ENCODE measurements around the gene CR1L. TPM values are rescaled to one million over a fixed set of nuclear protein-coding genes. Genes with fewer than 3 reads are reported as not detected.
A peak's percentile ranks its signal among the peaks of the same experiment; 100 is the strongest.
"Not testable (repeated sequence)": the region's sequence is repeated elsewhere in the genome, so short reads cannot be mapped to it uniquely, and the experiment has no call there.

Gene CR1L
- total RNA-seq, 1 experiment from 2014 or later = not detected

DNA sequence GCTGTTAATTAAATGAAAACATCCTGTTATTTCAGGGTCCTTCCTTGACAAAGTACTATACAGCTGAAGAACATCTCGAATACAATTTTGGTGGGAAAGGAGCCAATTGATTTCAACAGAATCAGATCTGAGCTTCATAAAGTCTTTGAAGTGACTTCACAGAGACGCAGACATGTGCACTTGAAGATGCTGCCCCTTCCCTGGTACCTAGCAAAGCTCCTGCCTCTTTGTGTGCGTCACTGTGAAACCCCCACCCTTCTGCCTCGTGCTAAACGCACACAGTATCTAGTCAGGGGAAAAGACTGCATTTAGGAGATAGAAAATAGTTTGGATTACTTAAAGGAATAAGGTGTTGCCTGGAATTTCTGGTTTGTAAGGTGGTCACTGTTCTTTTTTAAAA is 5.6 kb upstream of the CR1L start:
- DNase-seq (ENCODE audit: low read depth); in situ Hi-C loops (cut with HindIII; ENCODE audit: low pct_unique_long_range_greater_than_20kb, low sequenced_read_pairs): not testable (repeated sequence)

DNA sequence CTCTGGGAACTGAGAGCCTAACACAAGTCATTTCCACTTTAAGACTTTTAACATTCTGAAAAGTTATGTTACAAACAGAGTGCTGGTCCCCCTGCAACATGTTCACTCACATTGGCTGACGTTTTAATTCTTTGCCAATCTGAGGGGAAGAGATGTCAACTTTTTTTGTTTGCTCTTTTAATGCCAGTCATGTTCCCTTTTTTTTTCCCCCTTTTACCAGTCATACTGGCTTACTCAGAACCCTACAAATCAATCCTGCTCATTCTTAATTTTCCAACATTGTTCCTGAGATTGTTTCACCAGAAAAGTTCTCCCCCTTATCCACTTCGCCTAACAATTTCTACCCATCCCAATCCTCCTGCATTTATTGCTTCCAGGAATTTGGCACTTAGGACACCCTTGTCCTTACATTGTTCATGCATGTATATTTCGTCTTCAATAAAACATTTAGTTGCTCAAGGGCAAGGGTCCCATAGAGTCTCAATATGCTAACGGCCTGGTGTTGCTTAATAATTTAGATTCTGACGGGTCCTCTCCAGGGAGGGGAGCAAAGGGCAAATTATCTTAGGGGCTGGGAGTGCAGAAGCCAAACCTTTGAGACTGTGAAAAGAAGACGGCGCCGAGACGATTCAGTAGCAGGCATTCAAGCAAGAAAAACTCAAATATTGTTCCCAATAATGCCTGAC is 624 bp upstream of the CR1L start:
- DNase-seq (ENCODE audit: low read depth) = no peak
- in situ Hi-C loops (cut with HindIII; ENCODE audit: low pct_unique_long_range_greater_than_20kb, low sequenced_read_pairs) = no loop called here

- in situ Hi-C loops (cut with HindIII; ENCODE audit: low pct_unique_long_range_greater_than_20kb, low sequenced_read_pairs) = no loop called here
- DNase-seq (ENCODE audit: low read depth) = no peak
Measured at GRCh38 chr1:207645635-207646081, 725 bp downstream of the CR1L start.

- in situ Hi-C loops (cut with HindIII; ENCODE audit: low pct_unique_long_range_greater_than_20kb, low sequenced_read_pairs) = no loop called here
- no peak for DNase-seq (ENCODE audit: low read depth)
Measured at GRCh38 chr1:207646171-207646570, 1.2 kb downstream of the CR1L start.

GRCh38 chr1:207646944-207647579 is 2.1 kb downstream of the CR1L start:
- DNase-seq (ENCODE audit: low read depth) = no peak
- in situ Hi-C loops (cut with HindIII; ENCODE audit: low pct_unique_long_range_greater_than_20kb, low sequenced_read_pairs) = no loop called here

GRCh38 chr1:207647671-207648333 is 2.9 kb downstream of the CR1L start:
- in situ Hi-C loops (cut with HindIII; ENCODE audit: low pct_unique_long_range_greater_than_20kb, low sequenced_read_pairs) = no loop called here
- DNase-seq (ENCODE audit: low read depth) = no peak

DNA sequence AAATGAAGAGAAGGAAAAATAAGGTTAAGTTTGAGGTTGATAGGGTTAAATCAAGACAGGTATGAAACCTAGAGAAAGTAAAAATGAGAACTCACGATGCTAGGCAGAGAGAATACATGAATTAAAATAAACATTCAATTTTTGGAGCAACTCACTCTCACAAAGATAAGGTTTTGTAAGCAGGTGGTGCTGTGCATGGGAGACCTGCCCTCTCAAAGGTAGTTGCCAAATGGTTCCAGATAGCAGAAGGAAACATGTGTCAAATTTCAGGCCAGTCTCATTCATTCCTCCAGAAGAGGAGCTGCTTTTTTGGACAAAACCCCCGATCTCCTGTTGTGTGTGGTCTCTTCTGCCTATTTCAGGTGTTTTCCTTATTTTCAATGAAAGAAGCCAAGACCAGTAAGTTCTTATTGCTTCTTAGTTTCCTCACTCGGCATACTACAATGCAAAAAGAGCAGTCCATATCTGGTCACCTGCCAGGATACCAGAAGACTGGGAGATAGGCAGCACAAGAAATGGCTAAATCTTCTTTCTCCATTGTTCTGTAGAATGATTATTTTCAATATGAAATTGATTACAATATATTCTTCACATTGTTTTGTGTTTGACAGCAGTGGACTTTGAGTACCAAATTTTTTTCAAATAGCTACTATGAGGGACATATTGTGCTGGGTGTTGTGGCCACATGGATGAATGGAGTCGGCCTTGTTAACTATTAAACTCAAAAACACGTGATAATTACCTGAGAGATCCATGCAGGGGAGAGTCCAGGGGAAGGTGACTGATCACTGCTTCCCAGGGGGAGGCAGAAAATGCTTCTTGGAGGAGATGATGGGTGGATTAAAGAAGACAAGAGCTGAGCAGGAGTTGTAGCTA is 3.6 kb downstream of the CR1L start:
- in situ Hi-C loops (cut with HindIII; ENCODE audit: low pct_unique_long_range_greater_than_20kb, low sequenced_read_pairs) = no loop called here

GRCh38 chr1:207649210-207649753 is 4.3 kb downstream of the CR1L start:
- in situ Hi-C loops (cut with HindIII; ENCODE audit: low pct_unique_long_range_greater_than_20kb, low sequenced_read_pairs) = no loop called here
- no peak for DNase-seq (ENCODE audit: low read depth)

More for the DNA sequence above, 3.6 kb downstream of the CR1L start:
- no peak for DNase-seq (ENCODE audit: low read depth)

DNA sequence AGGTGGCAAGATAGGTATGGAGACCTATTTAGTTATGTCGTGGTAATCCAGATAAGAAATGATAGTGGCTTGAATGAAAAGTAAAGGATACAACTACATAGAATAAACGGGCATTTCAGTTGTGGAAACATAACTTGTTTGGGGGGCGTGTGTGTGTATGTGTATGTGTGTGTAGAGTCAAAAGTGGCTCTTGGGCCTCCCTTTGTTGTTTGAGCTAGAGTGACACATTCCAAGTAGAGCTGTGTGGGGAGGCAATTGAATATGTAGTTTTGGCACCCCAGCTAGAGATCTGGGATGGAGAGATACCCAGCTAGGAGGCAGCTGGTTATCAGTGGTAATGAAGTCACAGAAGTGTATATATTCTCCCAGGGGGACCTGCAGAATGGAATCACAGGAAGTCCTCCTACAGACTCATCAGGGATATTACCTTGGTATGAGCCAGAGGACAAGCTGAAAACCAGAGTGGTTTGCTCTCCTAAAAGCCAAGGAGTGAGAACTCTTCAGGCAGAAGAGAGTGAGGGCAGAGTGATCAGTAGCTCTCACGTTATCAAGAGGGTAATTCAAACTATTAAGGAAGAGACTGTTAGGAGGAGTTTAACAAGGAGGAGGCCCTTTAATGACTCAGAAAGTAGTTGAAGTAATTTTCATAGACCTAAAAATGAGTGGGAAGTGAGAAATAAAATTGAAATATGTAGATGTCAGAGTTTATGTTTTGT is 5.1 kb downstream of the CR1L start:
- no peak for DNase-seq (ENCODE audit: low read depth)
- in situ Hi-C loops (cut with HindIII; ENCODE audit: low pct_unique_long_range_greater_than_20kb, low sequenced_read_pairs) = no loop called here

DNA sequence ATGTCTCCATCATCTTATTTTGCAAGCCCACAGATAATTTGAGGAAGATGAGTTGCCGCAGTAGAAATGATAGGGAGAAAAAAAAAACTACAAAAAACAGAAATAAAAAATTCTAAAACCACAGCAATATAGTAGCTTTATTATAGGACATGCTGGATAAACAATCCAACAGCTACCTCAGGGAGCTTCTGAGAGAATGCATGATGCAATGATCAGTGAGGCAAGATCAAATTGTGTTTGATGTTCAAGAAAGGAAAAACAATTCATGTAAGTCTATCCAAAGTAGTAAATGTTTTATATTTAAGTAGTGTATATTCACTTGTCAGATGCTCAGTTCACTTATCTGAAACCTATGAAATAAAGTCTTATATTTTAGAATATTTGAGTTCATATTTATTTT is 6.7 kb downstream of the CR1L start:
- in situ Hi-C loops (cut with HindIII; ENCODE audit: low pct_unique_long_range_greater_than_20kb, low sequenced_read_pairs) = no loop called here
- DNase-seq (ENCODE audit: low read depth) = no peak

DNA sequence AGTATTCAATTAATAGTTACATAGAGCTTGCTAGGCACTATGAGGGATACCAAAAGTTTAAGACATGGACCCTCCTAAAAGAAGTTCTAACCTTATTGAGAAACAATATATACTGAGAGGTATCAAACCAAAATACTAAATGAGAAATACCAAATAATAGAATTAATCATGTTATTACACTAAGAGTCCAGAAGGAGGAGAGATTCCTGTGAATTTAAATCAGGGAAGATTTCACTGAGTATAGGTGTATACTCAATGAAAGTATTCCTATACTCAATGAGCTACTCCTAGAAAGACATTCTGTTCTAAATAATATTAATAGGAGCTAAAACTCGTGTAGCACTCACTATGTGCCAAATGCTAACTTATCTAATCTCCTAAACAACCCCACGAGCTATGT is 9.4 kb downstream of the CR1L start:
- in situ Hi-C loops (cut with HindIII; ENCODE audit: low pct_unique_long_range_greater_than_20kb, low sequenced_read_pairs) = no loop called here
- DNase-seq (ENCODE audit: low read depth) = no peak

DNA sequence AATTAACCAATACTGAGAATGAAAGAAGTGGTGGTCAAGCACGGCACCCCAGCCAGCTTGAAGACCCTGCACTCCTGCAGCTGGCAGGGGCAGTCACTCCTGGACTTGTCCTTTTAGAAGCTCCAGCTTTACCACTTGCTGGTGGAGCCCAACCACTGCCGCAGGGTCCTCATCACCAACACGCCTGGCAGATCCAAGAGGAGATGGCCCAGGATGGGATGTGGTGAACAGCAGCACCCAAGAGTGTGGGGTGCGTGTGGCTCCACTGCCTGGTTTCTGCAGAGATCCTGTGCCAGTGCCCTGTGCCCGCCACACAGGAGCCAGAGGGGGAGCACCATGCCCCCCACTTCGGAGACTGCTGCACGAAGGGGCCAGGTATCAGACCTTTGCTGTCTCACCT is 13.5 kb downstream of the CR1L start:
- in situ Hi-C loops (cut with HindIII; ENCODE audit: low pct_unique_long_range_greater_than_20kb, low sequenced_read_pairs) = no loop called here
- DNase-seq (ENCODE audit: low read depth) = no peak

DNA sequence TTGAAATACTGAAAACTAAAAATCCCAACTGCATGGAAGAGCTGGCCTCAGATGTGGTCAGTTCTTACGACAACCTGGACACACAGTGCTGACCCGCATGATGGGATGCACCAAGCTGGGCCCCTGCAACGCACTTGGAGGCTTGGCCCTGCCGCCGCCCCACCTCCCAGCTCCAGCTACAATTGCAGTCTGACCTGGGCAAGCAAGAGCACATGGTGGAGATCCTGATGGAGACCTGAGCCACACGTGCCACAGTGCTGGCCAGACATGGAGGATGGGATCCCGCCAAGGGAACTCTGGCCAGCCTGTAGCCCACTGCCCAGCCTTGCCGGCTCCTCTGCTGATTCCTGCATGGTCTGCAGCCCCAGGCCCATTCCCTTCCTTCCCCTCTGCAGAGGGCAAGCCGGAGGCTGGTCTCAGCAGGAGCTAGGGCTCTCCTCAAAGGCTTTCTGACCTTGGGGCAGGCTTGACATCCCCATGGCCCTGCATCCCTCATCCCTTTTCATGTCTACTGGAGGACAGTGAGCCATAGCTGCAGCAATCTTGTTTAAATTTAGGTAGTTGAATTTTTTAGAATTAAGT is 14.1 kb downstream of the CR1L start:
- in situ Hi-C loops (cut with HindIII; ENCODE audit: low pct_unique_long_range_greater_than_20kb, low sequenced_read_pairs) = no loop called here

DNA sequence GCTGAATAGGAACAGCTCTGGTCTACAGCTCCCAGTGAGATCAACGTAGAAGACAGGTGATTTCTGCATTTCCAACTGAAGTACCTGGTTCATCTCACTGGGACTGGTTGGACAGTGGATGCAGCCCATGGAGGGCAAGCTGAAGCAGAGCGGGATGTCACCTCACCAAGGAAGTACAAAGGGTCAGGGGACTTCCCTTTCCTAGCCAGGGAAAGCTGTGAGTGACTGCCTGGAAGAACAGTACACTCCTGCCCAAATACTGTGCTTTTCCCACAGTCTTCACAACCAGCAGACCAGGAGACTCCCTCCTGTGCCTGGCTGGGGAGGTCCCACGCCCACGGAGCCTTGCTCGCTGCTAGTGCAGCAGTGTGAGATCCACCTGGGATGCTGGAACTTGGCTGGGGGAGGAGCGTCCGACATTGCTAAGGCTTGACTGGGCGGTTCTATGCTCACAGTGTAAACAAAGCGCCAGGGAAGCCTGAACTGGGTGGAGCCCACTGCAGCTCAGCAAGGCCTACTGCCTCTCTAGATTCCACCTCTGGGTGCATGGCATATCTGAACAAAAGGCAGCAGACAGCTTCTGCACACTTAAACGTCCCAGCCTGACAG is 14.7 kb downstream of the CR1L start:
- in situ Hi-C loops (cut with HindIII; ENCODE audit: low pct_unique_long_range_greater_than_20kb, low sequenced_read_pairs) = no loop called here
- DNase-seq (ENCODE audit: low read depth) = peak; percentile 35

More for the DNA sequence above, 14.1 kb downstream of the CR1L start:
- DNase-seq (ENCODE audit: low read depth) = no peak

GRCh38 chr1:207661420-207661819 is 16.5 kb downstream of the CR1L start:
- in situ Hi-C loops (cut with HindIII; ENCODE audit: low pct_unique_long_range_greater_than_20kb, low sequenced_read_pairs); DNase-seq (ENCODE audit: low read depth): not testable (repeated sequence)

GRCh38 chr1:207666342-207666741 is 21.4 kb downstream of the CR1L start:
- no peak for DNase-seq (ENCODE audit: low read depth)
- in situ Hi-C loops (cut with HindIII; ENCODE audit: low pct_unique_long_range_greater_than_20kb, low sequenced_read_pairs) = no loop called here

GRCh38 chr1:207669528-207670009 is 24.6 kb downstream of the CR1L start:
- no peak for DNase-seq (ENCODE audit: low read depth)
- in situ Hi-C loops (cut with HindIII; ENCODE audit: low pct_unique_long_range_greater_than_20kb, low sequenced_read_pairs) = no loop called here

Measured in Caki2 (cell line).